Naive thymus-derived CD4-positive, alpha-beta T cell (primary cell): ENCODE results near the gene TST. TPM values are rescaled to one million over a fixed set of nuclear protein-coding genes. Genes with fewer than 3 reads are reported as not detected.

Experiments
- ATAC-seq: fragments of 150-1000 bp; cut with Tn5 transposase; 2 replicates; pipeline ENCODE4 v1.10.0; 2021; ENCODE audit warnings: mild to moderate bottlenecking, moderate library complexity
- CTCF ChIA-PET: fragments of 350-600 bp; sonication (Branson Sonifier 250); formaldehyde crosslinking; loops from one replicate; lab custom pipeline; 2021; ENCODE audit warnings: antibody characterized with exemption; lab: Charles Lee
- POLR2A ChIA-PET: fragments of 350-600 bp; sonication (Branson Sonifier 250); formaldehyde crosslinking; loops from one replicate; lab custom pipeline; 2021; ENCODE audit warnings: antibody characterized with exemption, inconsistent platforms; lab: Charles Lee
- DNase-seq, 9 donors: peaks; one replicate each; pipeline versions ENCODE4 v3.0.0 to v3.0.0-alpha.2; 2020 to 2022; ENCODE audit warnings: mixed read lengths in 1 of 9
- H3K27ac ChIP-seq: one replicate; pipeline ENCODE4 v1.7.0; 2013; ENCODE audit warnings: mild to moderate bottlenecking, low read depth, low read length, moderate library complexity
- H3K27me3 ChIP-seq, 2 donors: one replicate each; pipeline ENCODE4 v1.7.0; 2013; ENCODE audit warnings: low read length in 2 of 2, mild to moderate bottlenecking in 2 of 2, moderate library complexity in 2 of 2; ENCODE audit not compliant: control insufficient read depth in 2 of 2, insufficient read depth in 2 of 2
- H3K36me3 ChIP-seq, 3 experiments: 1 replicate in 2 of 3; 2 replicates in 1 of 3; pipeline ENCODE4 v1.7.0; 2013; ENCODE audit warnings: low read length in 3 of 3, mild to moderate bottlenecking in 3 of 3, moderate library complexity in 1 of 3; ENCODE audit not compliant: insufficient read depth in 3 of 3, control insufficient read depth in 2 of 3
- H3K4me1 ChIP-seq, 2 donors: one replicate each; pipeline ENCODE4 v1.7.0; 2013; ENCODE audit warnings: low read length in 2 of 2, mild to moderate bottlenecking in 2 of 2, moderate library complexity in 1 of 2; ENCODE audit not compliant: control insufficient read depth in 2 of 2, insufficient read depth in 2 of 2
- H3K4me3 ChIP-seq: 2 replicates; pipeline ENCODE4 v1.7.0; 2013; ENCODE audit warnings: mild to moderate bottlenecking, low read length
- H3K9me3 ChIP-seq, 3 experiments: 1 replicate in 2 of 3; 2 replicates in 1 of 3; pipeline ENCODE4 v1.7.0; 2013; ENCODE audit warnings: low read length in 3 of 3; ENCODE audit not compliant: control insufficient read depth in 2 of 3
- H3K27ac Mint-ChIP-seq, 9 donors: one replicate each; pipeline ENCODE4 v1.8.0; 2020 to 2022; ENCODE audit warnings: mixed read lengths in 9 of 9, mild to moderate bottlenecking in 8 of 9, moderate library complexity in 5 of 9, inconsistent platforms in 2 of 9
- H3K27me3 Mint-ChIP-seq, 5 donors: one replicate each; pipeline ENCODE4 v1.8.0; 2021 to 2022; ENCODE audit warnings: mixed read lengths in 5 of 5, mild to moderate bottlenecking in 1 of 5
- H3K36me3 Mint-ChIP-seq, 5 donors: one replicate each; pipeline ENCODE4 v1.8.0; 2020 to 2022; ENCODE audit warnings: mixed read lengths in 5 of 5, mild to moderate bottlenecking in 3 of 5, inconsistent platforms in 1 of 5
- H3K4me1 Mint-ChIP-seq, 7 donors: one replicate each; pipeline ENCODE4 v1.8.0; 2020 to 2022; ENCODE audit warnings: mixed read lengths in 7 of 7, mild to moderate bottlenecking in 3 of 7, inconsistent platforms in 1 of 7
- H3K4me3 Mint-ChIP-seq, 10 donors: one replicate each; pipeline ENCODE4 v1.8.0; 2020 to 2022; ENCODE audit warnings: mild to moderate bottlenecking in 10 of 10, mixed read lengths in 10 of 10, moderate library complexity in 6 of 10, inconsistent platforms in 2 of 10
- H3K9me3 Mint-ChIP-seq, 11 donors: one replicate each; pipeline ENCODE4 v1.8.0; 2020 to 2022; ENCODE audit warnings: mixed read lengths in 11 of 11, mild to moderate bottlenecking in 4 of 11, inconsistent platforms in 1 of 11, moderate library complexity in 1 of 11
- intact Hi-C, 2 donors: fragments of 100-400 bp; cut with micrococcal nuclease; formaldehyde crosslinking; loops; one replicate each; pipeline ENCODE4 v1.15.1; 2023
- polyA plus RNA-seq, 2 donors: library from polyadenylated mRNA; unstranded; fragments of 300-500 nt; fragmentation: Illumina TruSeq; gene quantifications; one replicate each; pipeline ENCODE4 v1.2.3, GENCODE V29; 2021
- total RNA-seq, 6 experiments: library from RNA in 5 of 6; stranded (reverse) in 5 of 6; gene quantifications; 1 replicate in 5 of 6; 2 replicates in 1 of 6; pipeline ENCODE4 v1.2.3 and lab custom pipeline; 2021 to 2026

The TST gene
- total and polyA plus RNA-seq, 7 experiments from 2014 or later, result 0.22 to 6.1 (median 0.43) TPM; not detected in 1

GRCh38 chr22:37015587-37015878 lies 3.7 kb downstream of the TST start:
- ChIA-PET CTCF (interaction anchor here (1.1 kb wide), 1 partner anchor 35 kb away, joined by 3 read pairs; no protein-coding TSS in a partner anchor), POLR2A (no interaction called here)
- Mint-ChIP-seq H3K27ac (no peak overlapping the region), H3K4me1 (peaks cover 0 to 7% (median 5%) of the 10 kb centered on the region in 7 donors), H3K4me3 (no peak overlapping the region), H3K9me3 (no peaks in the 10 kb centered on the region), H3K27me3 (peaks cover 0 to 10% (median 0%) of the 10 kb centered on the region in 5 donors), H3K36me3 (no peaks in the 10 kb centered on the region)
- DNase-seq (no peak), ATAC-seq (no peak)
- Histone ChIP-seq H3K36me3 (no peaks in the 10 kb centered on the region), H3K27me3 (peaks cover 0 to 8% of the 10 kb centered on the region in 2 donors), H3K4me1 (peaks cover 0 to 4% of the 10 kb centered on the region in 2 donors), H3K27ac (no peak overlapping the region), H3K4me3 (no peak overlapping the region), H3K9me3 (no peaks in the 10 kb centered on the region)
- intact Hi-C loops, result no loop called here

GRCh38 chr22:37014835-37015586 lies 4.2 kb downstream of the TST start:
- peaks cover 0 to 10% (median 0%) of the 10 kb centered on the region in 5 donors for H3K27me3 Mint-ChIP-seq
- DNase-seq (no peak), ATAC-seq (no peak)
- peaks cover 0 to 4% of the 10 kb centered on the region in 2 donors for H3K27me3 ChIP-seq
- no peak overlapping the region for H3K4me3 ChIP-seq
- intact Hi-C loops, result no loop called here
- H3K9me3 ChIP-seq, result no peaks in the 10 kb centered on the region
- ChIA-PET CTCF (no interaction called here), POLR2A (no interaction called here)
- no peaks in the 10 kb centered on the region for H3K36me3 Mint-ChIP-seq
- H3K9me3 Mint-ChIP-seq, result no peaks in the 10 kb centered on the region
- peaks cover 0 to 5% (median 2%) of the 10 kb centered on the region in 7 donors for H3K4me1 Mint-ChIP-seq
- H3K4me1 ChIP-seq, result no peaks in the 10 kb centered on the region
- no peak overlapping the region for H3K4me3 Mint-ChIP-seq
- H3K27ac Mint-ChIP-seq, result no peak overlapping the region
- no peak overlapping the region for H3K27ac ChIP-seq
- H3K36me3 ChIP-seq, result no peaks in the 10 kb centered on the region

GRCh38 chr22:37014415-37014806 lies 4.8 kb downstream of the TST start:
- DNase-seq, result no peak
- ATAC-seq, result no peak
- CTCF ChIA-PET, result no interaction called here
- H3K4me3 ChIP-seq, result no peak overlapping the region
- H3K4me3 Mint-ChIP-seq, result no peak overlapping the region
- intact Hi-C loops, result no loop called here
- H3K27ac ChIP-seq, result no peak overlapping the region
- peaks cover 0 to 10% (median 4%) of the 10 kb centered on the region in 5 donors for H3K27me3 Mint-ChIP-seq
- no peaks in the 10 kb centered on the region for H3K9me3 Mint-ChIP-seq
- H3K27ac Mint-ChIP-seq, result no peak overlapping the region
- POLR2A ChIA-PET, result no interaction called here
- H3K36me3 Mint-ChIP-seq, result no peaks in the 10 kb centered on the region
- peaks cover 0 to 5% (median 0%) of the 10 kb centered on the region in 7 donors for H3K4me1 Mint-ChIP-seq
- no peaks in the 10 kb centered on the region for H3K9me3 ChIP-seq
- H3K4me1 ChIP-seq, result no peaks in the 10 kb centered on the region
- H3K27me3 ChIP-seq, result no peaks in the 10 kb centered on the region
- no peaks in the 10 kb centered on the region for H3K36me3 ChIP-seq

GRCh38 chr22:37012956-37013355 lies 6.3 kb downstream of the TST start:
- no peak overlapping the region for H3K27ac ChIP-seq
- DNase-seq (no peak), ATAC-seq (no peak)
- Mint-ChIP-seq H3K36me3 (no peaks in the 10 kb centered on the region), H3K27me3 (peaks cover 0 to 16% (median 9%) of the 10 kb centered on the region in 5 donors), H3K9me3 (no peaks in the 10 kb centered on the region), H3K4me1 (peaks cover 0 to 7% (median 0%) of the 10 kb centered on the region in 7 donors), H3K4me3 (no peak overlapping the region), H3K27ac (no peak overlapping the region)
- intact Hi-C loops, result no loop called here
- H3K36me3 ChIP-seq, result no peaks in the 10 kb centered on the region
- no peaks in the 10 kb centered on the region for H3K27me3 ChIP-seq
- POLR2A ChIA-PET, result no interaction called here
- H3K4me1 ChIP-seq, result no peaks in the 10 kb centered on the region
- CTCF ChIA-PET, result interaction anchor here (0.6 kb wide), 1 partner anchor 421 kb away, joined by 4 read pairs; no protein-coding TSS in a partner anchor
- H3K4me3 ChIP-seq, result no peak overlapping the region
- H3K9me3 ChIP-seq, result no peaks in the 10 kb centered on the region

- CTCF ChIA-PET, result no interaction called here
- H3K27me3 Mint-ChIP-seq, result peaks cover 0 to 21% (median 13%) of the 10 kb centered on the region in 5 donors
- ATAC-seq, result no peak
Observed at GRCh38 chr22:37012262-37012904, 6.9 kb downstream of the TST start.

GRCh38 chr22:37011472-37011871 lies 7.8 kb downstream of the TST start:
- Mint-ChIP-seq H3K36me3 (peaks cover 0 to 3% (median 0%) of the 10 kb centered on the region in 5 donors), H3K4me3 (no peak overlapping the region), H3K4me1 (peaks cover 0 to 9% (median 0%) of the 10 kb centered on the region in 7 donors), H3K9me3 (no peaks in the 10 kb centered on the region), H3K27ac (no peak overlapping the region), H3K27me3 (peaks cover 0 to 30% (median 10%) of the 10 kb centered on the region in 5 donors)
- H3K27ac ChIP-seq, result no peak overlapping the region
- intact Hi-C loops, result no loop called here
- H3K36me3 ChIP-seq, result no peaks in the 10 kb centered on the region
- DNase-seq (no peak), ATAC-seq (no peak)
- no peaks in the 10 kb centered on the region for H3K27me3 ChIP-seq
- POLR2A ChIA-PET, result no interaction called here
- H3K9me3 ChIP-seq, result no peaks in the 10 kb centered on the region
- H3K4me3 ChIP-seq, result no peak overlapping the region
- CTCF ChIA-PET, result no interaction called here
- H3K4me1 ChIP-seq, result no peaks in the 10 kb centered on the region

More at GRCh38 chr22:37012262-37012904, 6.9 kb downstream of the TST start:
- Histone ChIP-seq H3K27ac (no peak overlapping the region), H3K27me3 (no peaks in the 10 kb centered on the region), H3K4me3 (no peak overlapping the region), H3K36me3 (no peaks in the 10 kb centered on the region), H3K4me1 (no peaks in the 10 kb centered on the region), H3K9me3 (no peaks in the 10 kb centered on the region)
- POLR2A ChIA-PET, result no interaction called here
- H3K9me3 Mint-ChIP-seq, result no peaks in the 10 kb centered on the region
- no peak for DNase-seq
- no peak overlapping the region for H3K4me3 Mint-ChIP-seq
- intact Hi-C loops, result no loop called here
- H3K4me1 Mint-ChIP-seq, result peaks cover 0 to 9% (median 0%) of the 10 kb centered on the region in 7 donors
- H3K27ac Mint-ChIP-seq, result no peak overlapping the region
- H3K36me3 Mint-ChIP-seq, result no peaks in the 10 kb centered on the region
